ENCODE measurements around the gene TRIM69. TPM values are rescaled to one million over a fixed set of nuclear protein-coding genes. Genes with fewer than 3 reads are reported as not detected.
"Not testable (repeated sequence)": the region's sequence is repeated elsewhere in the genome, so short reads cannot be mapped to it uniquely, and the experiment has no call there.

The TRIM69 gene
- 7.6 and 8.5 TPM in 2 replicates for total RNA-seq

GRCh38 chr15:44736181-44736765, at the start of gene TRIM69:
Gene TRIM69, plus strand, starts transcription at chr15:44736528. Its CDS starts 177 bp downstream, at chr15:44736705.
- DNase-seq (ENCODE audit: low read depth in 2 of 2), result no peak

- not testable (repeated sequence) for DNase-seq (ENCODE audit: low read depth in 2 of 2)
Observed at GRCh38 chr15:44689318-44689717, 47.0 kb upstream of the TRIM69 start.

GRCh38 chr15:44690245-44690644, 46.1 kb upstream of the TRIM69 start:
- DNase-seq (ENCODE audit: low read depth in 2 of 2), result not testable (repeated sequence)

DNA sequence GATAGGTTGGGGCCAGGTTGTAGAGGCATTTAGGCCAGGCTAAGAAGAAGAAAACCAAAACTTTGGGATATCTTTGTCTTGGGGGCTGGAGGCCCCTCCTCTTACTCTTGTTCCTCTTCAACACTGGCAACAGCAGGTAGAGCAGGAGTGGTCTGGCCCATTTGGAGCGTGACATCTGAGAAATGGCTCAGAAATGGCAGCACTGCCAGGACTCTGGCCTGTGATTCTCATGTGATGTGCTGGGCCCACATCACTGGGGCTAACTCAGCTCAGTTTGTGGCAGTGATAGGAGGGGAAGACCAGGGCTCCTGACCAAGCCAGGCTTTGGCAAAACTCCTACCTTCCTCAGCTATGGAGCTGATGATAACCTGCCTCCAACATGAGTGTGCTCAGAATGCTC, 43.7 kb upstream of the TRIM69 start:
- no peak for DNase-seq (ENCODE audit: low read depth in 2 of 2)

GRCh38 chr15:44694416-44694815, 41.9 kb upstream of the TRIM69 start:
- no peak for DNase-seq (ENCODE audit: low read depth in 2 of 2)

- no peak for DNase-seq (ENCODE audit: low read depth in 2 of 2)
Observed at GRCh38 chr15:44695294-44695693, 41.0 kb upstream of the TRIM69 start.

DNA sequence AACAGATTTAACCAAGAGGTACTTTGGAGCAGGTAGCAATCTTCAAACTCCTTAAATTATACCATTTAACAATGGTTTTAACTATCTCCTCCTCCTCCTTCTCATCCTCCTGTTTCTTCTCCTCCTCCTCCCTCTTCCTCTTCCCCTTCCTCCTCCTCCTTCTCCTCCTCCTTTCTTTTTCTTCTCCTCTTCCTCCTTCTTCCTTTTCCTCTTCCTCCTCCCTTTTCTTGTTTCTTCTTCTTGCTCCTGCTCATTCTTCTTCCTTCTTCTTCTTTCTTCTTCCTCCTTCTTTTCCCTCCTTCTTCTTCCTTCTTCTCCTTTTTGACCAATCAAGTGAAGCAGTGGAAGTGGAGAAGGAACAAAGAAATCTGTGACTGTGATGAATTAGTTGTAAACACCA, 39.3 kb upstream of the TRIM69 start:
- DNase-seq (ENCODE audit: low read depth in 2 of 2), result no peak

GRCh38 chr15:44698641-44699040, 37.7 kb upstream of the TRIM69 start:
- no peak for DNase-seq (ENCODE audit: low read depth in 2 of 2)

GRCh38 chr15:44700676-44701075, 35.7 kb upstream of the TRIM69 start:
- DNase-seq (ENCODE audit: low read depth in 2 of 2), result not testable (repeated sequence)

GRCh38 chr15:44705986-44706385, 30.3 kb upstream of the TRIM69 start:
- no peak for DNase-seq (ENCODE audit: low read depth in 2 of 2)

GRCh38 chr15:44706401-44706800, 29.9 kb upstream of the TRIM69 start:
- DNase-seq (ENCODE audit: low read depth in 2 of 2), result no peak

DNA sequence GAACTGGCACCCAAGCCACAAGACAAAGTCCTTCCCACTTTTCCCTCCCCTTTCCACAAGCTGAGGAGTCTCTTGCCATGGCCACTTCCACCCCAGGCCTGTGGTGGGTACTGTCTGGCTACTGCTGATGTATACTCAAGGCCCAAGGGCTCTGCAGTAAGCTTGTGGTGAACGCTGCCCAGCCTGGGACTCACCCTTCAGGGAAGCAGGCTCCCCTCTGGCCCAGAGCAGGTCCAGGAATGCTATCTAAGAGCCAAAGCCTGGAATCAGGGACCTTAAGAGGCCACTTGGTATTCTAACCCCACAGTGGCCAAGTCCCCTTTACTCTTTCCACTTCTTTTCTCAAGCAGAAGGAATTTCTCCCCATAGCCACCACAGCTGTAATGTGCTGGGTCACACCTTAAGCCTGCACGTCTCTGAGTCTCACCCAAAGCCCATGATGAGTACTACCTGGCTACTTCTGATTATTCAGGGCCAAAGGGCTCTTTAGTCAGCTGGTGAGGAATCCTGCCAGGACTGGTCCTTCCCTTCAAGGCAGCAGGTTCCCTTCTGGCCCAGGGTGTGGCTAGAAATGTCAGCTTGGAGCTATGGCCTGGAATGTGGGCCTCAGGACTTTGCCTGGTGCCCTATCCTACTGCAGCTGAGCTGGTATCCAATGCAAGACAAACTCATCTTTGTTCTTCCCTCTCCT, 29.2 kb upstream of the TRIM69 start:
- DNase-seq (ENCODE audit: low read depth in 2 of 2), result no peak

GRCh38 chr15:44710236-44711095, 25.9 kb upstream of the TRIM69 start:
- DNase-seq (ENCODE audit: low read depth in 2 of 2), result peak in 1 of 2 donors; percentile 64

GRCh38 chr15:44711096-44711742, 25.1 kb upstream of the TRIM69 start, which contains the start of the genes B2M and PATL2:
Gene B2M, plus strand, starts transcription at chr15:44711517. Its CDS starts 30 bp downstream, at chr15:44711547.
Gene PATL2, minus strand, starts transcription at chr15:44711323. Its CDS starts 34,833 bp downstream, at chr15:44676490.
- DNase-seq (ENCODE audit: low read depth in 2 of 2), result peak; percentile 87 to 96

- DNase-seq (ENCODE audit: low read depth in 2 of 2), result peak in 1 of 2 donors; percentile 47
Observed at GRCh38 chr15:44711743-44712345, 24.5 kb upstream of the TRIM69 start.

DNA sequence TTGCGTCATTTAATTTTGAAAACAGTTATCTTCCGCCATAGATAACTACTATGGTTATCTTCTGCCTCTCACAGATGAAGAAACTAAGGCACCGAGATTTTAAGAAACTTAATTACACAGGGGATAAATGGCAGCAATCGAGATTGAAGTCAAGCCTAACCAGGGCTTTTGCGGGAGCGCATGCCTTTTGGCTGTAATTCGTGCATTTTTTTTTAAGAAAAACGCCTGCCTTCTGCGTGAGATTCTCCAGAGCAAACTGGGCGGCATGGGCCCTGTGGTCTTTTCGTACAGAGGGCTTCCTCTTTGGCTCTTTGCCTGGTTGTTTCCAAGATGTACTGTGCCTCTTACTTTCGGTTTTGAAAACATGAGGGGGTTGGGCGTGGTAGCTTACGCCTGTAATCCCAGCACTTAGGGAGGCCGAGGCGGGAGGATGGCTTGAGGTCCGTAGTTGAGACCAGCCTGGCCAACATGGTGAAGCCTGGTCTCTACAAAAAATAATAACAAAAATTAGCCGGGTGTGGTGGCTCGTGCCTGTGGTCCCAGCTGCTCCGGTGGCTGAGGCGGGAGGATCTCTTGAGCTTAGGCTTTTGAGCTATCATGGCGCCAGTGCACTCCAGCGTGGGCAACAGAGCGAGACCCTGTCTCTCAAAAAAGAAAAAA, 23.9 kb upstream of the TRIM69 start:
- DNase-seq (ENCODE audit: low read depth in 2 of 2), result peak in 1 of 2 donors; percentile 83

DNA sequence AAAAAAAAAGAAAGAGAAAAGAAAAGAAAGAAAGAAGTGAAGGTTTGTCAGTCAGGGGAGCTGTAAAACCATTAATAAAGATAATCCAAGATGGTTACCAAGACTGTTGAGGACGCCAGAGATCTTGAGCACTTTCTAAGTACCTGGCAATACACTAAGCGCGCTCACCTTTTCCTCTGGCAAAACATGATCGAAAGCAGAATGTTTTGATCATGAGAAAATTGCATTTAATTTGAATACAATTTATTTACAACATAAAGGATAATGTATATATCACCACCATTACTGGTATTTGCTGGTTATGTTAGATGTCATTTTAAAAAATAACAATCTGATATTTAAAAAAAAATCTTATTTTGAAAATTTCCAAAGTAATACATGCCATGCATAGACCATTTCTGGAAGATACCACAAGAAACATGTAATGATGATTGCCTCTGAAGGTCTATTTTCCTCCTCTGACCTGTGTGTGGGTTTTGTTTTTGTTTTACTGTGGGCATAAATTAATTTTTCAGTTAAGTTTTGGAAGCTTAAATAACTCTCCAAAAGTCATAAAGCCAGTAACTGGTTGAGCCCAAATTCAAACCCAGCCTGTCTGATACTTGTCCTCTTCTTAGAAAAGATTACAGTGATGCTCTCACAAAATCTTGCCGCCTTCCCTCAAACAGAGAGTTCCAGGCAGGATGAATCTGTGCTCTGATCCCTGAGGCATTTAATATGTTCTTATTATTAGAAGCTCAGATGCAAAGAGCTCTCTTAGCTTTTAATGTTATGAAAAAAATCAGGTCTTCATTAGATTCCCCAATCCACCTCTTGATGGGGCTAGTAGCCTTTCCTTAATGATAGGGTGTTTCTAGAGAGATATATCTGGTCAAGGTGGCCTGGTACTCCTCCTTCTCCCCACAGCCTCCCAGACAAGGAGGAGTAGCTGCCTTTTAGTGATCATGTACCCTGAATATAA, 23.0 kb upstream of the TRIM69 start:
- peak in 1 of 2 donors; percentile 46 for DNase-seq (ENCODE audit: low read depth in 2 of 2)

DNA sequence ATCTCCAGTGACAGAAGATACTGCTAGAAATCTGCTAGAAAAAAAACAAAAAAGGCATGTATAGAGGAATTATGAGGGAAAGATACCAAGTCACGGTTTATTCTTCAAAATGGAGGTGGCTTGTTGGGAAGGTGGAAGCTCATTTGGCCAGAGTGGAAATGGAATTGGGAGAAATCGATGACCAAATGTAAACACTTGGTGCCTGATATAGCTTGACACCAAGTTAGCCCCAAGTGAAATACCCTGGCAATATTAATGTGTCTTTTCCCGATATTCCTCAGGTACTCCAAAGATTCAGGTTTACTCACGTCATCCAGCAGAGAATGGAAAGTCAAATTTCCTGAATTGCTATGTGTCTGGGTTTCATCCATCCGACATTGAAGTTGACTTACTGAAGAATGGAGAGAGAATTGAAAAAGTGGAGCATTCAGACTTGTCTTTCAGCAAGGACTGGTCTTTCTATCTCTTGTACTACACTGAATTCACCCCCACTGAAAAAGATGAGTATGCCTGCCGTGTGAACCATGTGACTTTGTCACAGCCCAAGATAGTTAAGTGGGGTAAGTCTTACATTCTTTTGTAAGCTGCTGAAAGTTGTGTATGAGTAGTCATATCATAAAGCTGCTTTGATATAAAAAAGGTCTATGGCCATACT, 21.1 kb upstream of the TRIM69 start:
- no peak for DNase-seq (ENCODE audit: low read depth in 2 of 2)

- no peak for DNase-seq (ENCODE audit: low read depth in 2 of 2)
Observed at GRCh38 chr15:44715797-44716334, 20.5 kb upstream of the TRIM69 start.
